Muscle of arm (tissue), 12 donors: ENCODE data around the gene ZNF615. TPM values are rescaled to one million over a fixed set of nuclear protein-coding genes. Genes with fewer than 3 reads are reported as not detected.

ENCODE experiments used
- polyA plus RNA-seq, 12 donors: library from polyadenylated mRNA; unstranded; fragments of 120-200 nt; gene quantifications; one replicate each; pipeline ENCODE4 v1.2.1, GENCODE V29; 2013; ENCODE audit not compliant: insufficient read length in 12 of 12

The ZNF615 gene
- polyA plus RNA-seq, 12 donors, result 8.0 to 13.8 (median 11.3) TPM; not detected in 1

Other genes starting within 250 kb of the ZNF615 start
- 1 to 10 TPM in 1 of 12 donors, under 1 TPM in 8, not detected in 3; 0.13 to 1.4 (median 0.24) TPM for gene FPR2, start 247.0 kb downstream of the ZNF615 start, polyA plus RNA-seq
- gene FPR3, start 213.1 kb downstream of the ZNF615 start, polyA plus RNA-seq, result under 1 TPM in 10 of 12 donors, not detected in 2; 0.09 to 0.75 (median 0.34) TPM
- gene ZNF577, start 120.3 kb downstream of the ZNF615 start, polyA plus RNA-seq, result 10 to 100 TPM in 11 of 12 donors, not detected in 1; 13.5 to 33.5 (median 15.7) TPM
- 10 to 100 TPM in 10 of 12 donors, 1 to 10 TPM in 1, not detected in 1; 9.4 to 18.7 (median 12.6) TPM for gene ZNF649, start 103.2 kb downstream of the ZNF615 start, polyA plus RNA-seq
- 10 to 100 TPM in 1 of 12 donors, 1 to 10 TPM in 10, not detected in 1; 5.1 to 12.3 (median 6.7) TPM for gene ZNF613, start 80.7 kb downstream of the ZNF615 start, polyA plus RNA-seq
- 10 to 100 TPM in 2 of 12 donors, 1 to 10 TPM in 9, not detected in 1; 4.5 to 12.6 (median 8.1) TPM for gene ZNF350, start 21.4 kb downstream of the ZNF615 start, polyA plus RNA-seq
- gene ZNF614, start 20.2 kb upstream of the ZNF615 start, polyA plus RNA-seq, result 10 to 100 TPM in 7 of 12 donors, 1 to 10 TPM in 4, not detected in 1; 8.2 to 11.5 (median 10.3) TPM
- 10 to 100 TPM in 7 of 12 donors, 1 to 10 TPM in 4, not detected in 1; 8.4 to 18.4 (median 10.7) TPM for gene ZNF432, start 40.6 kb upstream of the ZNF615 start, polyA plus RNA-seq
- gene ZNF841, start 87.6 kb upstream of the ZNF615 start, polyA plus RNA-seq, result 10 to 100 TPM in 9 of 12 donors, 1 to 10 TPM in 2, not detected in 1; 8.1 to 26.7 (median 13.4) TPM
- gene ZNF616, start 131.7 kb upstream of the ZNF615 start, polyA plus RNA-seq, result 10 to 100 TPM in 9 of 12 donors, 1 to 10 TPM in 2, not detected in 1; 7.3 to 14.9 (median 10.5) TPM
- gene ZNF836, start 163.4 kb upstream of the ZNF615 start, polyA plus RNA-seq, result 10 to 100 TPM in 5 of 12 donors, 1 to 10 TPM in 6, not detected in 1; 6.7 to 13.8 (median 8.7) TPM
- gene PPP2R1A, start 181.8 kb upstream of the ZNF615 start, polyA plus RNA-seq, result 100 to 1,000 TPM in 11 of 12 donors, not detected in 1; 204 to 328 (median 279) TPM